Thyroid gland (tissue), 4 donors: ENCODE measurements around the gene SLC16A4. TPM values are rescaled to one million over a fixed set of nuclear protein-coding genes. Genes with fewer than 3 reads are reported as not detected.

Experiments used
- DNase-seq, 2 donors: peaks; one replicate each; pipeline ENCODE4 v3.0.0-alpha.2; 2019
- H3K27ac ChIP-seq, 3 donors: fragments of 200-600 bp; sonication (generic); 1 replicate in 2 of 3; 2 replicates in 1 of 3; pipeline ENCODE4 v1.5.1; 2016 to 2019; ENCODE audit warnings: mild to moderate bottlenecking in 1 of 3, moderate library complexity in 1 of 3
- H3K27me3 ChIP-seq: fragments of 200-600 bp; sonication (generic); one replicate; pipeline ENCODE4 v1.5.1; 2019
- H3K36me3 ChIP-seq, 2 donors: fragments of 200-600 bp; sonication (generic); one replicate each; pipeline ENCODE4 v1.5.1; 2016 to 2019
- H3K4me1 ChIP-seq, 2 donors: fragments of 200-600 bp; sonication (generic); one replicate each; pipeline ENCODE4 v1.5.1; 2017 to 2019
- H3K4me3 ChIP-seq, 3 donors: fragments of 200-600 bp; sonication (generic); replicated peaks in 1 of 3; 1 replicate in 2 of 3; 2 replicates in 1 of 3; pipeline ENCODE4 v1.5.1; 2016; ENCODE audit warnings: mild to moderate bottlenecking in 1 of 3
- H3K9me3 ChIP-seq: fragments of 200-600 bp; sonication (generic); one replicate; pipeline ENCODE4 v1.5.1; 2017
- POLR2A ChIP-seq, 2 donors: fragments of 450-650 bp; IDR thresholded peaks; one replicate each; pipeline ENCODE4 v1.6.1; 2017; ENCODE audit warnings: antibody characterized with exemption in 2 of 2, mild to moderate bottlenecking in 2 of 2, moderate library complexity in 1 of 2
- WGBS, 2 donors: methylation state at CpG; one replicate each; pipeline ENCODE4 v1.1.5; 2017; 5-methylcytosine and 5-hydroxymethylcytosine counted together
- intact Hi-C: fragments of 100-400 bp; cut with DNase I; formaldehyde crosslinking; loops from one replicate; pipeline ENCODE4 v1.15.1; 2023
- total RNA-seq, 4 donors: library from RNA; depleted of rRNA; stranded (reverse); fragments of >200 nt; gene quantifications; one replicate each; pipeline ENCODE4 v1.2.3, GENCODE V29; 2016
- TF ChIP-seq, protein P1 (sequence below), 6 experiments: fragments of 200-600 bp in 3 of 6; fragments of 450-650 bp in 3 of 6; sonication (generic) in 3 of 6; IDR thresholded peaks; one replicate each; pipeline ENCODE4 v1.5.1; 2016 to 2019; ENCODE audit warnings: antibody characterized with exemption in 6 of 6, mild to moderate bottlenecking in 2 of 6, inconsistent platforms in 1 of 6, moderate library complexity in 1 of 6

Gene SLC16A4
- total RNA-seq, 4 donors from 2014 or later = 18.6 to 30.5 (median 25.8) TPM

- WGBS, 2 donors = 55 to 65% methylated on average over 2 of the region's 2 CpGs
- Histone ChIP-seq H3K27me3 (no peaks in the 10 kb centered on the region), H3K4me3 (no peak overlapping the region), H3K9me3 (no peaks in the 10 kb centered on the region), H3K4me1 (peaks cover 28 to 33% of the 10 kb centered on the region in 2 donors), H3K27ac (no peak overlapping the region), H3K36me3 (no peaks in the 10 kb centered on the region)
- TF ChIP-seq POLR2A (IDR thresholded peaks at IDR 0.05) = no peak
- TF ChIP-seq, protein P1, sequence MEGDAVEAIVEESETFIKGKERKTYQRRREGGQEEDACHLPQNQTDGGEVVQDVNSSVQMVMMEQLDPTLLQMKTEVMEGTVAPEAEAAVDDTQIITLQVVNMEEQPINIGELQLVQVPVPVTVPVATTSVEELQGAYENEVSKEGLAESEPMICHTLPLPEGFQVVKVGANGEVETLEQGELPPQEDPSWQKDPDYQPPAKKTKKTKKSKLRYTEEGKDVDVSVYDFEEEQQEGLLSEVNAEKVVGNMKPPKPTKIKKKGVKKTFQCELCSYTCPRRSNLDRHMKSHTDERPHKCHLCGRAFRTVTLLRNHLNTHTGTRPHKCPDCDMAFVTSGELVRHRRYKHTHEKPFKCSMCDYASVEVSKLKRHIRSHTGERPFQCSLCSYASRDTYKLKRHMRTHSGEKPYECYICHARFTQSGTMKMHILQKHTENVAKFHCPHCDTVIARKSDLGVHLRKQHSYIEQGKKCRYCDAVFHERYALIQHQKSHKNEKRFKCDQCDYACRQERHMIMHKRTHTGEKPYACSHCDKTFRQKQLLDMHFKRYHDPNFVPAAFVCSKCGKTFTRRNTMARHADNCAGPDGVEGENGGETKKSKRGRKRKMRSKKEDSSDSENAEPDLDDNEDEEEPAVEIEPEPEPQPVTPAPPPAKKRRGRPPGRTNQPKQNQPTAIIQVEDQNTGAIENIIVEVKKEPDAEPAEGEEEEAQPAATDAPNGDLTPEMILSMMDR (IDR thresholded peaks at IDR 0.05) = no peak
- intact Hi-C loops = no loop called here
- no peak for DNase-seq
Observed at GRCh38 chr1:110348050-110348449, 42.8 kb downstream of the SLC16A4 start.

GRCh38 chr1:110347182-110347893 lies 43.5 kb downstream of the SLC16A4 start:
- Histone ChIP-seq H3K36me3 (no peaks in the 10 kb centered on the region), H3K4me1 (peaks cover 35 to 40% of the 10 kb centered on the region in 2 donors), H3K4me3 (no peak overlapping the region), H3K27me3 (no peaks in the 10 kb centered on the region), H3K27ac (no peak overlapping the region), H3K9me3 (no peaks in the 10 kb centered on the region)
- WGBS, 2 donors = 59 to 71% methylated on average over 14 of the region's 14 CpGs
- TF ChIP-seq, protein P1 (IDR thresholded peaks at IDR 0.05) = no peak
- no peak for TF ChIP-seq POLR2A (IDR thresholded peaks at IDR 0.05)
- intact Hi-C loops = no loop called here
- DNase-seq = no peak

DNA sequence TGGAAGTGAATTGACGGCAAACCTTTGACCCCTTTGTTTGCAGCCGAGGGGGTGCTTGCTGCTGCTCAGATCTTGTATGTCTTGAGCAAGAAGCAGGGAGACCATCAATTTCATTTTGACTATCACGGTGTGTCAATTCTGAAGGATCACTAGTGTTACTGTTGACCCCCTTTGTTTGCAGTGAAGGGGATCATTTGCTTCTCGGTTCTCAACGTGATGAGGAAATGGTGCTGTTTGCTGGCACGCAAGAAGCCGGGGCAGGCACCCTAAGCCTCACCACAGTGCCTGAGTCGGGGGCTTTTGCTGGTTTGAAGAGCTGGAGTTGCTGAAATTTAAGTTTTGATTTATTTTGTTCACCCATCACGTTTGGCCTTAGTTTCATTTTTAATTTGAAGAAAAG lies 44.1 kb downstream of the SLC16A4 start:
- no peak for TF ChIP-seq POLR2A (IDR thresholded peaks at IDR 0.05)
- TF ChIP-seq, protein P1 (IDR thresholded peaks at IDR 0.05) = no peak
- Histone ChIP-seq H3K4me3 (no peak overlapping the region), H3K9me3 (no peaks in the 10 kb centered on the region), H3K36me3 (peaks cover 2 to 4% of the 10 kb centered on the region in 2 donors), H3K4me1 (peaks cover 42 to 47% of the 10 kb centered on the region in 2 donors), H3K27me3 (no peaks in the 10 kb centered on the region), H3K27ac (no peak overlapping the region)
- intact Hi-C loops = no loop called here
- DNase-seq = no peak
- 67 to 73% methylated on average over 9 of the region's 9 CpGs for WGBS, 2 donors

- 85 to 86% methylated on average over 3 of the region's 3 CpGs for WGBS, 2 donors
- Histone ChIP-seq H3K4me3 (no peak overlapping the region), H3K36me3 (peaks cover 5 to 10% of the 10 kb centered on the region in 2 donors), H3K27ac (no peak overlapping the region), H3K9me3 (no peaks in the 10 kb centered on the region), H3K4me1 (peaks cover 53 to 55% of the 10 kb centered on the region in 2 donors), H3K27me3 (no peaks in the 10 kb centered on the region)
- intact Hi-C loops = no loop called here
- no peak for TF ChIP-seq POLR2A (IDR thresholded peaks at IDR 0.05)
- TF ChIP-seq, protein P1 (IDR thresholded peaks at IDR 0.05) = no peak
- DNase-seq = no peak
Observed at GRCh38 chr1:110345480-110345879, 45.3 kb downstream of the SLC16A4 start.

- TF ChIP-seq POLR2A (IDR thresholded peaks at IDR 0.05) = no peak
- TF ChIP-seq, protein P1 (IDR thresholded peaks at IDR 0.05) = no peak
- WGBS, 2 donors = 71 to 80% methylated on average over 3 of the region's 3 CpGs
- no peaks in the 10 kb centered on the region for H3K27me3 ChIP-seq
- peaks cover 51 to 55% of the 10 kb centered on the region in 2 donors for H3K4me1 ChIP-seq
- DNase-seq = no peak
- intact Hi-C loops = loop anchor here (5.0 kb wide), 1 partner anchor 63 kb away; the partner anchor contains the start of gene LAMTOR5
- H3K27ac ChIP-seq = no peak overlapping the region
- no peaks in the 10 kb centered on the region for H3K9me3 ChIP-seq
- peaks cover 5 to 10% of the 10 kb centered on the region in 2 donors for H3K36me3 ChIP-seq
- H3K4me3 ChIP-seq = no peak overlapping the region
Observed at GRCh38 chr1:110344152-110344551, 46.7 kb downstream of the SLC16A4 start.
